Ovary (tissue), 3 donors: ENCODE measurements around the gene ATP13A4.

Source experiments
- CTCF ChIP-seq, 3 donors: fragments of 450-650 bp in 2 of 3; fragments of 200-600 bp in 1 of 3; IDR thresholded peaks; one replicate each; pipeline versions ENCODE4 v1.5.1 to v1.8.0; 2016 to 2022; ENCODE audit warnings: antibody characterized with exemption in 3 of 3, mild to moderate bottlenecking in 1 of 3
- EP300 ChIP-seq: sonication (generic); formaldehyde crosslinking; IDR thresholded peaks from one replicate; pipeline ENCODE4 v1.6.1; 2017; ENCODE audit warnings: antibody characterized with exemption
- donor health status: DM: no; HTN: no; CAD: no.

GRCh38 chr3:193457526-193457925 is 97.2 kb downstream of the ATP13A4 start:
- TF ChIP-seq CTCF (IDR thresholded peaks at IDR 0.05) (no peak), EP300 (no peak)
